Endometrium (tissue), 2 donors: ENCODE data around the gene SOX1.

Experiments used
- FAIRE-seq: peaks from 2 replicates; lab custom pipeline; 2012; peaks lifted over from hg19 to GRCh38; lab: Jason Lieb, UNC
- donor health status: control.
- donor health status: control.

SOX1 gene

DNA sequence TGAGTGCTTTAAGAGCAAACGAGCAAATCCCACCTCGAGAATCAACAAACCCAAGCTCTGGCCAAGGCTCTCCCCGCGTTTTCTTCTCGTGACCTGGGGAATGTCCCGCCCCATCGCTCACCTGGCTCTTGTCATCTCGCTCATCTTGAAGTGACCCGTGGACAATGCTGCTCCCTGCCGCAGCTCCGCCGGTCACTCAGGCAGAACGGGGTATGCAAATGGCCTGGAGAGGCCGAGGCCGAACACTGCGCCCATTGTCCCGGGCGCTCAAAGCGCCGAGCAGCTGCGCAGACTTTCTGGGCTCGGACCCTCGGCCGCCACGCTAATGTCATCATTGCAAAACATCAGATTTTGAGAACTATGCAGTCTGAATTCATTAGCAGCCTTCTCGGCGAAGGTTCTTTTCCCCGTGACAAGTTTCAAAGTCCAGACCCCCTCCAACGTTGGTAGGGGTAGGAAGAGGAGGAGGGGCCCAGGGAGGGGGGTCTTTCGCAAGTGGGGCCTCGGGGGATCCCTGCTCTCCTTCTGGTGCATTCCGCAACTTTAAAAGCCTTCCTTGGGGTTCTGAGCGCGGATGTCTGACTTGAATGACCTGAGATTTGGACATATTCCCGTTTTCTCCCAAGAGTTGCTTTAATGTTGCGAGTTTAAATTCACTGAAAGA, 39.7 kb downstream of the SOX1 start:
- FAIRE-seq, result no peak

DNA sequence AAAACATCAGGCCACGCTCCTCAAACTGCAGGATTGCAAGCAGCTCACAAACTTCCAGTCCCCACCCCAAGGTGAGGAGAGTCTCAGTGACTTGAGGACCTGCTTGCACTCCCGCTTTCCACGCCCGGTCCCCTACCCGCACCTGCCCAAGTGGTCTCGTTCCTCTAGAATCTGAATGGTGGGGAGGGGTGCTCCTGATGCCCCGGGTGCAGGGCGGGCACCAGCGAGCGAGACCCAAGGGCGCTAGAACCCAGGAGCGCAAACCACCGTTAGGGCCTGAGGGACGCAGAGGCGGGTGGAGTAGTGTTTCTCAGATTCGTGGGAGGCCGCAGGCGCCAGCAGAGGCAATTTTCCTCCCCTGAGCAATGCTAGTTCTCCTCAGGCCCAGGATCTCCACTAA, 40.3 kb downstream of the SOX1 start:
- no peak for FAIRE-seq

DNA sequence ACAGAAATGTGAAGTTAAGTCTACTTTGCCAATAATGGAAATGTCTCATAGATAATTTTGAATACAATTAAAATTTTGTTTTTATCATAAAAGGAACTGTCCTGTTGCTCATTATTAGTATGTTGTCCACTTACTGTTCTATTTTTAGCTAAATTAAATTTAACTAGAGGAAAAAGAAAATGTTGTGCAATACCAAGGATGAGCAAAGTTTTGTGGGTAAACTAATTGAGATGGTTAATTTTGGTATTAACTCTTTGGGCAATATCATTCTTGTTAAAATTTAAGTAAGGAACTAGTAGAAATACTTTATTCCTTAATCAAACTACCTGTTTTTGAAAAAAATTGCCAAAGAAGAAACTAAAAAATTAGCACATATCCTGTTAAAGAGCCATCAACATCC, 43.5 kb downstream of the SOX1 start:
- no peak for FAIRE-seq

DNA sequence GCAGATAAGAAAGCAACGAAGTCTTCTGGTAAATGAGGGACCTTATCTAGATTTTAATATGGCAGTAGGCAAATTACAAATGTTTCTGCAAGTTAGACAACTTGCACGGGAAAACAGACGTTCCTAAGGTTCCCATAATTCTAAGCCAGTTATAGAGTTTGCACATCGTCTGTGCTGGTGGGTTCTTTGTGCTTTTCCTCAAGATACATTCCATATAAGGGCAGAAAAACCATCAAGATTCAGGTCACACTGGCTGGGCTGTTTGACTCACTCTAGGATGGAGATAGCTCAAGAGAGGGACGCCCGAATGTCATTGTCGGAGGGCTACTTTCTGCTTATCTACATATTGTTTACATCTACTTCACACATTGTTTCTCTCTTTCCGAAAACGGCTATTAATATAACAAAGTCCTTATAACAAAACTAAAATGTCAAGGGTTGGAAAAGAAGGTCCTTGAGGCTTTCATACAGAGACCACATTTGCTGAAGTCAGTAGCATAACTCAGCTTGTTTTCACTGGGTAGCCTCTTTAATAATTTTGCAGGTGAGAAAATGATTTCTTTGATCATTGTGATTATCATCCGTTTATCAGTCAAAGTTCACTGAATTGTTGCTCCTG, 44.4 kb downstream of the SOX1 start:
- no peak for FAIRE-seq

DNA sequence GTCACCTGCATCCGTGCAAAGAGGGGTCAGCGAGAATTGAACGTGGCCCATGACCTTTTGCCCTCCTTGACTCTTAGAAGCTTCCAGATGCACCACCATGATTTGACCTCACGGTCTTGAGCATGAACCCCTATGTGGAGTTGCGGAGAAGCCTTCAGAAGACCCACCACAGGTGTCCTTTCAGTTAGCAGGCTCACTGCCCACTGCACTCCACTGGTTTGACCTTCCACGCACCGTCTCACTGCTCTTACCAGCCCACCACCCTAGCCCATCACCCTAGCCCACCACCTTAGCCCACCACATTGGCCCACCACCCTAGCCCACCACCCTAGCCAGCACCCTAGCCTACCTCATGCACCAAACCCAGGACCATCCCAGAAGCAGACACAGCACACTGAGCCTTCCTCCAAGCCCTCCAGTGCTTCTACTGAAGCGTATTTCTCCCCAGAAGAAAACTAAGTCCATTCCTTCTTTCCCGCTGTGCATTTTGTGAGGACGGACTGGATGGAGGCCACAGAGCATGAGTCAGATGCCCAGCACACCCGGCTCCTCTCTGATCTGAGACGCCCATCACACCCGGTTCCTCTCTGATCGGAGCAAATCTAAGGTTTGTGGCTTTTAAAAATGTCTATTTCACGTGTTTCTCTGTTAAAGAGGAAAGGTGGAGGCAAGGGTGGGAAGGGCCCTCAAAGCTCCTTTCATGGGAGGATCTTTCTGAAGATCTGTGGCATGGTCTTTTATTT, 45.8 kb downstream of the SOX1 start:
- no peak for FAIRE-seq

DNA sequence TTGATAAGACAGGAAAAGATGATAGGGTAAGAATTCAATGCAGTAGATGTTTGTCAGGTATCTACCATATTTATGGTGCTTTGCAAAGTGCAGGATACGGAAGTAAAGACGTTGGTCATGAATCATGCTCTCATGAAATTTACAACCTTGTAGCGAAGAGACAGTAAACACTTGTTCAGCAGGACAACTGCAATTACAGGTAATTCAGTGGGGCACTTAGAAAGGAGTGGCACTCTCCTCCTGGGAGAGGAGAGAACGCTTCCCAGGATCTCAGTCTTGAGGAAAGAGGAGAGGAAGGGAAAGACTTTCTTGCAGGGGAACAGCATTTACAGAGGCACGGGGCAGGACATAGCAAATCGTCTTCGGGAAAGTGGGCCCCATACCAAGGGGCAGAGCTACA, 46.4 kb downstream of the SOX1 start:
- FAIRE-seq, result no peak

DNA sequence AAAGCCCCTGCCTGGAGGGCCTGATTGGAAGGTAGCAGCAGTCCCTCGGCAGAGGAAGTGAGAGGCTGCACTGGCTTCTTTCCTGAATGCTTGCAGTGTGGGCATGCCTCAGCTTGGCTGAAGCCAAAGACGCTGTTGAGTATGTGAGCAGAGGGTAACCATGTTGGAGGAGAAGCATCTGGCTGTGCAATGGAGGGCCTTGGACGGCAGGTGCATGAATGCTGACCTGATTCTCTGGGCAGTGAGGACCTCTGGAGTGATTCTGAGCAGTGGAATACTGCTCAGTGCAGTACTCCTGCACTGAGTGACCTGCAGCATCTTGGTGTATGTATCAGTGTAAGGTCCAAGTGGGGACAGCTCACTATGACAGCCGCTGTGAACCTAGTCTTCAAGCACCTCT, 46.9 kb downstream of the SOX1 start:
- FAIRE-seq, result no peak

DNA sequence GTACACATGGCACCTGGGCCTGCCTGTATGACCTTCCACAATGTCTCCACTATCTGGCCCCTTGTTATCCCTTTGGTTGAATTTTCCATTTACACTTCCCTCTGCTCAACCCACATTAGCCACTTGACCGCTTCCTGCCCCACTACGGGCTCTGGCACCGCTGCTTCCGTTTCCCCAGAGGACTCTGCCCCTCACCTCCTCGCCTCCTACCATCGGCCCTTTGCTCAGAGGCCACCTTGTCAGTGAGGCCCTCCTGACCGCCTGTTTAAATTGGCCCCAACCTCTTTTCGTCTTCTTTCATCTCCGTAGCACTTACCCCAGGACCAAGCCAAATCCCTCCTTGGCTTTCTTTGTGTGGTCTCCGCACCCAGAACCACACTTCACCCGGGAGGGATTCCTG, 47.4 kb downstream of the SOX1 start:
- no peak for FAIRE-seq

DNA sequence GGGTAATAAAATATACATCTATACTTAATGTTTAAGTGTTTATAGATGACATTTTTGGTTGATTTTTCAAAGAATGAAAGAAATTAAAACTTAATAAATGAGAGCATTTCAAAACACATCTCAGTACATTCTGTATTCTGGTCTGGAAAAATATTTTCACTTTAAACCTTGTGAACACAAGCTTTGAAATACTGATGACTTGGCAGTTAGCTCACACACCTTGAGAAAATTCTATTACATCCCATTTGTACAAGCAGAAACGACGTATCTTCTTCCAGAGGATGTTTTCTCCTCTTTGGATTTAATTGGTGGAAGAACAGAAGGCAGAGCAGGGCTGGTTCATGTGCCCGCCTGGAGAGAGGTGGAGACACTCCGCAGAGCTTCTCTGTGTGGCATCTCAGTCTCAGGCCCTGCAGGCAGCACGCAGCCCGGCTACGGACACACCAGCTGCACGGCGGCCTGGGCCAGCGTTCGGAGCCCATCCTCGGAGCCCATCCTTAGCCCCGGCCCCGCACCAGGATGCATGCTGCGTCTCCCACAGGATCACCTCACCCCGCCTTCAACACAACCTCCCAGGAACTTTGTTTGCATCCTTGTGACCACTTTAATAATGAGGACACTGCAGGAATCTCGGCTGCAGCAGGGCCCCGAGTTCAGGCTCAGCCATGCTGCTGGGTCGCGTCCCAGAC, 48.6 kb downstream of the SOX1 start:
- no peak for FAIRE-seq

DNA sequence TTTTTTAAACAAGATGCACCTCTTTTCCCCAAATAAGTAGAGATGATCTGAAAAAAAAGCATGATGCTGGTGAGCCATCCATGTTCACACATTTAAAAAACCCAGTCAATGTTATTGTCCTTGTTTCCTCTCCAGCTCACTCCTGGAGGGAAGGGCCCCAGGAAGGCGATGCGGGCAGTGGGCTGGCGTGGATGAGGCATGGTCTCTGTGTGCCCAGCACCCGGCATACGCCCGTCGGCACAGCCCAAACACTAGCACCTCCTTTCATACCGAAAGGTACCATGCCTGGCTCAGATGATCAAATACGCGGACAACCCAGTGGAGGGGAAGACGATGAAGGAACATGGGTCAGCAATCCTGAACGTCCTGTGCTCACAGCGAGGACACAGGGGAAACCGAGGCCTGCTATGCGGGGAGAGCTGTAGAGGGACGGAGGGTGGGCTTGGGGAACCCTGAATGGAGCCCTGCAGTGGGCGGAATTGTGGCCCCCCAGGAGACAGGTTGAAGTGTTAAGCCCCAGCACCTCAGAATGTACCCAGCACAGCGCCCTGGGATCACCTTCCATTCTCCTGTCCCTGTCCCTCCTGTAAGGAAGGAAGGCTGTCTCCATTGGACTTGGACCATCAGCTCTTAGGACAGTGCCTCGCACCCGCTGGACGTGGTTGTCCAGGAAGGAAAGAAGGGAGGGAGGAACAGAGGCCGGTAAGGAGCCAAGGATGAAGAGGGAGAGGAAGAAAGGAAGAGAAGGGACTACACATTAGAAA, 49.4 kb downstream of the SOX1 start:
- no peak for FAIRE-seq

DNA sequence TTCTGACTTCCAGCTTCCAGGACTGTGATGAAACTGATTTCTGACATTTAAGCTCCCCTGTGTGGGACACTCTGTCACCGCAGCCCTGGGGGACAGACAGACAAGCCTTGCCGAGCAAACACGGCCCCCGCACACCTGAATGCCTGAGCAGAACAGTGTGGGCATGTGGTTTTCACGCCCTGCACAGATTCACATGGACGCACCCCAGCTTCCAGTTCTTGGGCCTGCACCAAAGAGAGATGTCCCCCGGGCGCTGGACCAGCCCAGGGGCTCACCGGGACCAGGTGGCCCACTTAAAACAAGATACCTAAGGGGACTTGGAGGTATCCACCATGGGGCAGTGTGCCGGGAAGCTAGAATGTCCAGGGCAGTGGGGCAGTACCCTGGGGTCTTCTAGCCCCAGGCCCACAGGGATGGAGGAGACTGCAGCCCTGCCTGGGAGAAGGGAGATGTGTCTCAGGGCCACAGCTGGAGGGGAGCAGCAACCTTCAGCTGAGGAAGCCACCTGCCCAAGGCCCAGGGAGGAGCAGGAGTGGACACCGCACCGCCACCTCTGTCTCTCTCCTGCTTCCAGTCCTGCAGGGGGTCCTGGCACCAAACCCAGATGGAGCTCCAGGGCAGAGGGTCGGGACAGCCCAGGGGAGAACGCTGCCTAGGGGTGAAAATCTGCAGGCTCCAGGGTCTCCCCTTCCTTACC, 50.5 kb downstream of the SOX1 start:
- FAIRE-seq, result no peak

DNA sequence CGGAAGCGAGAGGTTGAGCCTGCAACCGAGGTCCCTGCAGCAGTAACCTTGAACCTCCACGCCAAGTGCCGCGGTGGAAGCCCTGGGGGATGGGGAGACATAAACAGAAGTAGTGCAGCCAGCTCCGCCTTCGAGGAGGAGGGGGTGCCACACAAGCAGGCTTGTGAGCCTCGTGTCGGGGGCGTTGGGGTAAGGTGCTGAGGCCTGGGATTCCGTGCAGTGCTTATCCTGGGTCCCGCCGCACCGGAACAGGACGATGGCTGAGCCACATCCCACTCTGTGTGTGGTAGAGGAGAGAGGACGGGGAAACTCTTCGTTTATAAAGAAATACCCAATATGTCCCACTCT, 51.0 kb downstream of the SOX1 start:
- FAIRE-seq, result no peak

DNA sequence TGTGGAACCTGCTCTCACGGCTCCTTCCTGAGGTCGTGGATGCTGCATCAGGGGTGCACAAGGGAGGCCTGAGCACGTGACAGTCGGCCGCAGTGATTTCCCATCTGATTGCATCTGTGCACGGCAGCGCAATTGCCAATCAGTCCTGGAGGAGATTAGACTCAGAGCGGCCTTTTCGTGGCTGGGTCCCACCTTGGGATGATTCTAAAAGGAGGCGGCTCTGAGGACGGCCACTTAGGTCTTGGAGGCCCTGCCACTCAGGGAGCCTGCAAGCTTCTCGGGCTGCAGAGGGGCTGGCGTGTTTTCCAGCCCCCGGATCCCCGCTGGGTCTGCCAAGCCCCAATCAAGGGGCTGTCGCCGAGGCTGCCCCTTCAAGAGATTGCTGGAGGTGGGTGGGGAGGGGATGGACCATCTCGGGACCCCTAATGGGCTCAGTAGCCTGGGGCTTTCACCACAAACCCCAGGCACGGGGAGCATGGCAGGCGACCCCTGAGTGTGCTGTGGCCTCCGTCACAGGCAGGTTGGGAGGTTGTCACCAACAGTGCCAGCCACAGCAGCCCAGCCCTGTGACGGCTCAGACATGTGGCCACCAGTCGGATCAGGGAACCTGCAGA, 51.6 kb downstream of the SOX1 start:
- no peak for FAIRE-seq

DNA sequence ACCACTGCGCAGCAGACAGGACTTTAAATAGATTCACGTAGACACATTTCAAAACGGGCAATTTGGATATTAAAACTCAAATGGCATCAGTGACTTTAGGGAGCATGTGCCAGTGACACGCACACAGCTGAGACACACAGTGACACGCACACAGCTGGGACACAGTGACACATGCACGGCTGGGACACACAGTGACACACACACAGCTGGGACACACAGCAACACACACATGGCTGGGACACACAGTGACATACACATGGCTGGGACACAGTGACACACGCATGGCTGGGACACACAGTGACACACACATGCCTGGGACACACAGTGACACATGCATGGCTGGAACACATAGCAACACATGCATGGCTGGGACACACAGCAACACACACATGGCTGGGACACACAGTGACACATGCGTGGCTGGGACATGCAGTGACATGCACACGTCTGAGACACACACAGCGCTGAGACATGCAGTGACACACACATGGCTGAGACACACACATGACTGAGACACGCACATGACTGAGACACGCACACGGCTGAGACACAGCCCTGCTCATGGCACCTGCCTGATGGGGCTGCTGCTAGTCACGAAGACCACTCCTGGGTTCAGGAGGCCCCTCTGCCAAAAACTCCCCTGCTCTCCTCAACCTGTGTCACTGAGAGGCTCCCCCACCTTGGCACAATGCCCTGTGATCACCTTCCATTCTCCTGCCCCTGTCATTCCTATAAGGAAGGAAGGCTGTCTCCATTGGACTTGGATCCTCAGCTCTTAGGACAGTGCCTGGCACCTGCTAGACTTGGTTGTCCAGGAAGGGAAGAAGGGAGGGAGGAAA, 52.5 kb downstream of the SOX1 start:
- no peak for FAIRE-seq

DNA sequence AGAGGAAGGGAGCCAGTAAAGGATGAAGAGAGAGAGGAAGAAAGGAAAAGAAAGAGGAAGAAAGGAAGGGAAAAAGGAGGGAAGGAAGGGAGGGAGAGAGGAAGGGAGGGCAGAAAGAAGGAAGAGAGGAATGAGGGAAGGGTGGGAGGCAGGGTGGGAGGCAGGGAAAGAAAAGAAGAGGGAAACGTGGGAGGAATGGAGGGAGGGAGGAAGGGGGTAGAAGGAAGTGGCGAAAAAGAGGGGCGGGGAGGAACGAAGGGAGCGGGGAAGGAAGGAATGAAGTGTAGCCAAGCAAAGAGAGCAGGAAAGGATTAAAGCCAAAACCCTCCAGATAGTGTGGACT, 53.1 kb downstream of the SOX1 start:
- no peak for FAIRE-seq
